Stimulated activated CD8-positive, alpha-beta memory T cell treated with anti-CD3 and anti-CD28 coated beads, Interleukin-15, amount 100 ng/mL, for 4 hours (primary cell): Measurements from ENCODE around the gene ZBTB48.

Experiments used
- DNase-seq, 2 donors: peaks; one replicate each; pipeline ENCODE4 v3.0.0-alpha.2; 2020; ENCODE audit warnings: low read depth in 2 of 2

Gene ZBTB48

DNA sequence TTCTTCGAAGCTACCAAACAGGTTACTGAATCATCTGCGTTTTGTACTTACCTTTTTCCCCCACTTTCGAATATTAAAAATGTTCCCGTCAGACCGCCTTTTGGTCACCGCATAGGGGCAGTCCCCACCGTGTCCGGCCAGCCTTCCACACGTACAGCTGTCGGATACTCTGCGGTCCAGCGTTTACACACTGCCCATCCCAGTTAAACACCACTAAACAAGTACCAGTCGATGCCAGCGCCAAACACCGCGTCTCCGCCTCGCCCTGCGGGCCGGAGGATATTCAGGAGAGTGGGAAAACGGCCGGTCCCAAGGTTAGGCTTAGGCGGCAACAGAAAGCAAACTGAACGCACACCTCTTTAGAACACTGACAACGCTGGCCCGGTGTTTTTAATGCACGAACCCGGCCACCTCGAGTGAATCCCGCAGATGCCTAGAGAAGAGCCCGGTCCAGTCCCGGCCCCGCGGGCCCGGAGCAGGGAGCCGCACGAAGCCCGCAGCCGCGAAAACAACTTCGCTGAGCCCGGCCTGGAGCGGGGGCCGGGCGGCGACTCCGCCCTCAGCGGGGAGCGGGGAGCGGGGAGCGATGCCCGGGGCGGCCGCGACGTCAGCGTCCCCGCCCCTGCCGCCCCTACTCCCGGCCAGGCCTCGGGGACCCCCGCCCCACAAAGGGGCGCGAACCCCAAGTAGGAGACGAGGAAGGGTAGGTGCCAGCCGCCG is 33.0 kb downstream of the ZBTB48 start:
- DNase-seq, result peak in 1 of 2 donors; percentile 4

DNA sequence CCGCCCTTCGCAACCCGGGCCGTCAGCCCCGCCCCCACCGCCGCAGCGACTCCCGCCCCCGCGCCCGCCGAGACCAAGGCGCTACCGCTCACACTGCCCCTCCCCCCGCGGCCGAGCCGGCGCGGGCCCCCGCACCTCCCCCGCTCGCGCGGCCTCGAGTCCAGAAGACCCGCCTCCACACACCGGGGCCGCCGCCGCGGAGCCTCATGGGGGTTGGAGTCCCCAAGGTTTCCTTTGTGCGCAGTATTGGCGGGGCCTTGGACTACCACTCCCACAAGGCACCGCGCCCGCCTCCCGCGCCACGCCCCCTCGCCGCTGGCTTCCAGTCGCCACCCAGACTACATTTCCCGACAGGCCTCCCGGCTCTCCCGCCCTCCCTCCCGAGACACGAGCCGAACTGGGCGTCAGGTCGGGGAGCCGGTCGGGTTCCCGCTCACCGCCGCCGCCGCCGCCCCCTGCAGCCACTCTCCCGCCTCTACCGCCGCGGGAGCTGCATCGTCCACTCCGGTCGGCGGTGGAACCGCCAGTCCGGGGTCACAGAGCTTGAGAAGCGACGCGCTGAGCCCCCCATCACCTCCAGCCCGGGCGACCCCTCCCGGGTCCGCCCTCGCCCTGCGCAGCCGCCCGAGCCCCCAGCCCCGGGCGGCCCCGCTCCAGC is 33.7 kb downstream of the ZBTB48 start, which contains the start of gene PHF13:
Gene PHF13, plus strand, starts transcription at position 371 of the 658 bp plus-strand sequence. CDS start 336 bp downstream, outside the sequence.
- DNase-seq, result peak; percentile 99 to 100

- DNase-seq, result peak in 1 of 2 donors; percentile 57
Measured at GRCh38 chr1:6614019-6614928, 34.5 kb downstream of the ZBTB48 start.

DNA sequence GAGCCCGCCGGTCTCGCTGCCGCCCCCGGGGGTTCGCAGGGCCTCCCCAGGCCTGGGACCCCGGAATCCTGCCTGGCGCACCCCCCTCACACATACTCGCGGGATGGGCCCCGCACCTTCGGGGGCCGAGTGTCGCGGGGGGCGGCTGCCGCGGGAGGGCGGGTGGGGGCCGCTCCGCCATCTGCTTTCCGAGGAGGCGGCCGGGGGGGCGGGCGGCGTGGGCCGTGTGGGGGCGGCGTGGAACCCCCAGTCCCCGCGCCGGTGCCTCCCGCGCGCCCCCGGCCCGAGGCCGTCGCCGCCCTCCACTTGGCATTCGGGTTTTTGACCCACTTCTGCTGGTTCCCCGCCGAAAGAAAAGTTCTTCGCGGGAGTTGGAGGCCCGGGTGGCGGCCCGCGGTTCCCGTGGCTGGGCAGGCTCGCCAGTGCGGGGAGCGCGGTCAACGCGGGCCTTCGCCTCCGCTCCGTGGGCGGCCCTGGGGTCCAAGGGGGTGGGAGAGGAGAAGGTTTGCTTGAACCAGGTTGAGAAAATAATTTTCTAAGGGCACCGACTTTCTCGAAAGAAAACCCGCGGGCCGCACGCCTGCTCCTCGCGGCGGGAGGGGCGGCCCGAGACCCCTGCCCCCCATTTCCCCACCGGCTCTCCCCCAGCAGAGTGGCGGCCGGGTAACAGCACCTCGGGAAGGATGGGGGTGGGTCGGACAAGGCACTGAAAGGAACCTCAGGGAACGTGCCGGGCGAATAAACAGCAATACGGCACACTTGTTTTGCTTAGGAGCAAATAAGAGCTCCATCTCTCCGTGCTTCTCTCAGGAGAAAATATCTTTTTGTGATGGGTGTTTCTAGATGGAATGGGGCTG is 35.4 kb downstream of the ZBTB48 start:
- DNase-seq, result peak in 1 of 2 donors; percentile 9

DNA sequence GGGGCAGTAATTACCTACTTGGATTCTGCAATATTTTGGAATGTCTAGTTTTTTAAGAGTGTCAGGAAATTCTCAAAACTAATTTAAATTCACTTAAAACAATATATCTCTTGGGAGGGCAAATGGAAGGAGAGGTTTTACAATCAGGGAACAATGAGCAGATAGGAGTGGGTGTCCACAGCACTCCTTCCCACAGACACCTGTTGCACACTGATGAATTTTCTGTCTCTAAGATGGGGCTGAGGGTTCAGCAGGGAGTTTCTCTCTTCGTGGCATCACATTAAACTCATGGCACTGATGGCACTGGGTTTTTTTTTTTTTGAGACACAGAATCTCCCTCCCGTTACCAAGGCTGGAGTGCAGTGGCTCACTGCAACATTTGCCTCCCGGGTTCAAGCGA is 39.3 kb downstream of the ZBTB48 start:
- DNase-seq, result no peak

DNA sequence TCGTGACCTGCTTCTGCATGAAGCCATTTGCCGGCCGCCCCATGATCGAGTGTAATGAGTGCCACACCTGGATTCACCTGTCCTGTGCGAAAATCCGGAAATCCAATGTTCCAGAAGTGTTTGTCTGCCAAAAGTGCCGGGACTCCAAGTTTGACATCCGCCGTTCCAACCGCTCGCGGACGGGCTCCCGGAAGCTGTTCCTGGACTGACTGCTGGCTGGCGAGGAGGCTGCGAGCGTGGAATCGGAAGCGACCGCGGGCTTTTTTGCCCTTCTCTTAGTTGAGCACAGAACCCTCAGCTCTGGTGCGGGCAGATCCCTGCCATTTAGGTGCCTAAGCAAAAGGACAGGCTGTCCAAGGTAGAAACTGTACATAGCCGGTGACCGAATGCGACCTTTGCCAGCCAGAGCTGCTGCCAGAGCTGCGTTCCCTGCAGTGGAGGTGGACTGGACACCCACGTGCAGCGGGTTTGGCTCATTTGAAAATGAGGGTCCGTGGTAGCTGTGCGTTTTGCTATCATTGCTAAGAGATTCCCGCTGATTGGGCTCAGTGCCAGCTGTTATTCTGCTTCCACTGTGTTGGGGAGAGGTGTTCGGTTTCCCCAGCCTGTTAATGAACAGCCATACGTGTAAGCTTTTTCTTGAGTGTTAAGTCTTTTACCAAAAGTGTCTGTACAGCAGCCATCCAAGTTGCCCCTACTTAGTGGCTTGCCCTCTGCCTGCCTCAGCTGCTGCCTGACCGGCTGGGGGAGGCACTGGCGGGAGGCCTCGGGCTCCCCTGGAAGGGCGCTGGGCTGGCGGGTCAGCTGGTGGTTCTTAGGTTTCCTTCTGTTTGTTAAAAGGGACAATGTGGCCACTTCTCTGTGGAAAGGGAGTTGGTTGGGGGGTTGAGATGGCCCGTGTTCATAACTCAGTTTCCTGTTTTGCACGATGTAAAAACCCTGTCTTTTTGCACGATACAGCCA is 41.9 kb downstream of the ZBTB48 start:
- no peak for DNase-seq

GRCh38 chr1:6622396-6623152 is 42.8 kb downstream of the ZBTB48 start:
- DNase-seq, result no peak

- no peak for DNase-seq
Measured at GRCh38 chr1:6623269-6623965, 43.6 kb downstream of the ZBTB48 start.

GRCh38 chr1:6624710-6625583 is 45.2 kb downstream of the ZBTB48 start, which contains the start of gene THAP3:
TSS of gene THAP3 (plus strand) at chr1:6624868. CDS start at chr1:6625219, 351 bp downstream.
- peak; percentile 75 to 76 for DNase-seq

DNA sequence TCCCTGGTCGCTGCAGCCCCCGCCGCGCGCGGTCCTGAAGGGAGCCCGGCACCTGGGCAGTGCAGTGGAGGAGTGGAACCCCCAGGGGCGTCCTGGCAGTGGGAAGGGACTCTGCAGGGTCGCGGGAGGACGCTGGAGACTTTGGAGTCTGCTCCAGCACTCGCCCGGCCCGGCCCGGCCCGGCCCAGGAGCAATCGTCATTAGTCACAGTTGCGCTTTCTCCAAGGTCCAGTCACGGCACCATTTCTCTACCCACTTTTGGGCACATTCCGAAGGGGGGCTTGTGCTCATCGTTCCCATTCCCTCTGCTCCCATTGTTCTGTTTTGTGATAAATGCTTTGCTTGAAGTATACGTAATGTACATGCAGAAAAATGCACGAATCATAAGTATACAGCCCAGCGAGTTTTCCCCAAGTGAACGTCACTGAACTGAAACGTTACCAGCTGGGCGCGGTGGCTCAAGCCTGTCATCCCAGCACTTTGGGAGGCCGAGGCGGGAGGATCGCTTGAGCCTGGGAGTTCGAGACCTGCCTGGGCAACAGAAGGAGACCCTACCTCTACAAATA is 45.9 kb downstream of the ZBTB48 start:
- no peak for DNase-seq

- DNase-seq, result no peak
Measured at GRCh38 chr1:6627031-6627430, 47.2 kb downstream of the ZBTB48 start.

- DNase-seq, result no peak
Measured at GRCh38 chr1:6627841-6628545, 48.2 kb downstream of the ZBTB48 start.

DNA sequence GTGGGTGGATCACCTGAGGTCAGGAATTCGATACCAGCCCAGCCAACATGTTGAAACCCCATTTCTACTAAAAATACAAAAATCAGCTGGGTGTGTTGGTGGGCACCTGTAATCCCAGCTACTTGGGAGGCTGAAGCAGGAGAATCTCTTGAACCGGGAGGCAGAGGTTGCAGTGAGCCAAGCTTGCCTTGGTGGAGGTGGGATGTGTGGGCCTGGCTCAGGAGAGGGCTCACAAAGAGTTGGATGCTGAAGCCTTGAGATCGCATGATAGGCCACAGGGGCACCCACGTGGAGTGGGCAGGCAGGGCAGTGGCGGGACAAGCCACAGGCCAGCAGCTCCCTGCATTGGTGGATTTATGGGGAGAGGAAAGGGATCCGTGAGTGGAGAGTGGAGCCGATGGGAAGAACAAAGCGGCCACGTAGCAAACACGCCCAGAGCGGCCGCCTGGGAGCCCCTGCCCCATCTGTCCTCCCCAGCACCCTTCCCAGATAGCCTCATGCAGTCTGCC is 49.2 kb downstream of the ZBTB48 start:
- no peak for DNase-seq

DNA sequence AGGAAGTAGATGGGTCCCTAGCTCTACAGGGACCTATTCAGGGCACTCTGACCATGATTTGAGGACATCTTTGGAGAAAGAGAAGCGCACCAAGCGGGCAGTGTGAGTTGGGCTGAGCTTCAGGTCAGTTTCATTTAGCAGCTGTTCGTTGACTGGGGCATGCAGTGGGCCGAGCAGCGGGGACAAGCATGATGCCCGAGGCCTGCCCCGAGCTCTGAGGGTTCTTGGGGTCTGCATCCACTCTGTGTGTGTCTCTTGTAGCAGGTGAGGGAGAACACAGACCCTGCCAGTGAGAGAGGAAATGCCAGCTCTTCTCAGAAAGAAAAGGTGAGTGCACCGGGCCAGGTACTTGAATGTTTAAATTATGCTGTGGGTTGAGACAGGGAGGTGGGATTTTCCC is 50.2 kb downstream of the ZBTB48 start:
- no peak for DNase-seq

DNA sequence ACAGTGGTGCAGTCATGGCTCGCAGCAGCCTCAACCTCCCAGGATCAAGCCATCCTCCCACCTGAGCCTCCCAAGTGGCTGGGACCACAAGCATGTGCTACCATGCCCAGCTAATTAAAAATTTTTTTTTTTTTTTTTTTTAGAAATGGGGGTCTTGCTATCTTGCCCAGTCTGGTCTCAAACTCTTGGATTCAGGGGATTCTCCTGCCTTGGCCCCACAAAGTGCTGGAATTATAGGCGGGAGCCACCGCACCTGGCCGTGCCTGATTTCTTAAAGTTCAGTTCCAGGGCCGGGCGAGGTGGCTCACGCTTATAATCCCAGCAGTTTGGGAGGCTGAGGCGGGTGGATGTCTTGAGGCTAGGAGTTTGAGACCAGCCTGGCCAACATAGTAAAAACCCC is 51.3 kb downstream of the ZBTB48 start:
- DNase-seq, result no peak
